Fibroblast of villous mesenchyme (primary cell): ENCODE measurements around the gene OSTM1. TPM values are rescaled to one million over a fixed set of nuclear protein-coding genes. Genes with fewer than 3 reads are reported as not detected.
"Not testable (repeated sequence)": the region's sequence is repeated elsewhere in the genome, so short reads cannot be mapped to it uniquely, and the experiment has no call there.

Source experiments
- DNase-seq: peaks from one replicate; pipeline ENCODE4 v3.0.0-alpha.2; 2010; ENCODE audit warnings: low read depth
- H3K4me3 ChIP-seq: 2 replicates; pipeline ENCODE4 v1.5.1; 2011; ENCODE audit warnings: low read depth, mild to moderate bottlenecking, low read length
- CTCF ChIP-seq: IDR thresholded peaks from 2 replicates; pipeline ENCODE4 v1.5.1; 2012; ENCODE audit warnings: low read depth, mild to moderate bottlenecking, low read length; ENCODE audit not compliant: insufficient read depth
- total RNA-seq: library from RNA; depleted of rRNA; stranded (reverse); fragments of >200 nt; gene quantifications from 2 replicates; pipeline ENCODE4 v1.2.3, GENCODE V29; 2012

The OSTM1 gene
- total RNA-seq, 1 donor, result 43.2 TPM

- H3K4me3 ChIP-seq, result no peak overlapping the region
- no peak for TF ChIP-seq CTCF
- DNase-seq, result no peak
Observed at GRCh38 chr6:108027594-108027993, 46.9 kb downstream of the OSTM1 start.

GRCh38 chr6:108027056-108027455, 47.5 kb downstream of the OSTM1 start:
- DNase-seq, result no peak
- TF ChIP-seq CTCF, result no peak
- no peak overlapping the region for H3K4me3 ChIP-seq

GRCh38 chr6:108024427-108025073, 50.0 kb downstream of the OSTM1 start:
- H3K4me3 ChIP-seq, result no peak overlapping the region
- no peak for TF ChIP-seq CTCF
- DNase-seq, result no peak

- no peak overlapping the region for H3K4me3 ChIP-seq
- DNase-seq, result no peak
- TF ChIP-seq CTCF, result no peak
Observed at GRCh38 chr6:108020472-108021116, 53.9 kb downstream of the OSTM1 start.

- not testable (repeated sequence) for DNase-seq, H3K4me3 ChIP-seq
Observed at GRCh38 chr6:108016283-108016682, 58.3 kb downstream of the OSTM1 start.

GRCh38 chr6:108013787-108014439, 60.6 kb downstream of the OSTM1 start:
- TF ChIP-seq CTCF, result no peak
- H3K4me3 ChIP-seq, result no peak overlapping the region
- no peak for DNase-seq

- no peak for TF ChIP-seq CTCF
- H3K4me3 ChIP-seq, result no peak overlapping the region
- no peak for DNase-seq
Observed at GRCh38 chr6:108009894-108010293, 64.6 kb downstream of the OSTM1 start.

GRCh38 chr6:108009258-108009657, 65.3 kb downstream of the OSTM1 start:
- not testable (repeated sequence) for H3K4me3 ChIP-seq, DNase-seq
